HUES6 (cell line): Measurements from ENCODE around the gene COPS9.

Source experiments
- H3K27ac ChIP-seq: 2 replicates; pipeline ENCODE4 v1.7.0; 2013; ENCODE audit warnings: low read depth, mild to moderate bottlenecking, low read length, inconsistent platforms
- H3K27me3 ChIP-seq: 2 replicates; pipeline ENCODE4 v1.6.1; 2013; ENCODE audit warnings: low read length; ENCODE audit not compliant: control insufficient read depth, insufficient read depth
- H3K36me3 ChIP-seq: 2 replicates; pipeline ENCODE4 v1.6.1; 2013; ENCODE audit warnings: low read length; ENCODE audit not compliant: control insufficient read depth, insufficient read depth
- H3K4me1 ChIP-seq: 2 replicates; pipeline ENCODE4 v1.6.1; 2013; ENCODE audit warnings: low read length; ENCODE audit not compliant: control insufficient read depth, insufficient read depth
- H3K4me3 ChIP-seq: 2 replicates; pipeline ENCODE4 v1.5.1; 2013; ENCODE audit warnings: low read depth, low read length
- H3K9ac ChIP-seq: one replicate; pipeline ENCODE4 v1.6.1; 2013; ENCODE audit warnings: mild to moderate bottlenecking, low read length
- H3K9me3 ChIP-seq: 2 replicates; pipeline ENCODE4 v1.6.1; 2013; ENCODE audit warnings: low read depth, low read length; ENCODE audit not compliant: control insufficient read depth, insufficient read depth

The COPS9 gene

GRCh38 chr2:240146627-240147278 lies 10.6 kb upstream of the COPS9 start:
- no peaks in the 10 kb centered on the region for H3K36me3 ChIP-seq
- H3K27ac ChIP-seq: no peak overlapping the region
- H3K27me3 ChIP-seq: peaks cover 1% of the 10 kb centered on the region; the same call in 1 of the 2 replicates
- H3K4me3 ChIP-seq: no peak overlapping the region
- H3K9me3 ChIP-seq: peaks cover 6% of the 10 kb centered on the region; the same call in 1 of the 2 replicates
- H3K4me1 ChIP-seq: peaks cover 7% of the 10 kb centered on the region; the same call in 1 of the 2 replicates
- no peak overlapping the region for H3K9ac ChIP-seq

GRCh38 chr2:240146141-240146561 lies 10.0 kb upstream of the COPS9 start:
- Histone ChIP-seq H3K9ac (no peak overlapping the region), H3K27ac (no peak overlapping the region), H3K9me3 (peaks cover 6% of the 10 kb centered on the region; the same call in 1 of the 2 replicates), H3K36me3 (no peaks in the 10 kb centered on the region), H3K4me3 (no peak overlapping the region), H3K4me1 (peaks cover 7% of the 10 kb centered on the region; the same call in 1 of the 2 replicates), H3K27me3 (no peaks in the 10 kb centered on the region; the same call in 1 of the 2 replicates)

GRCh38 chr2:240145461-240145860 lies 9.4 kb upstream of the COPS9 start:
- Histone ChIP-seq H3K4me1 (peaks cover 8% of the 10 kb centered on the region; the same call in 1 of the 2 replicates), H3K36me3 (no peaks in the 10 kb centered on the region), H3K4me3 (no peak overlapping the region), H3K9ac (no peak overlapping the region), H3K27me3 (no peaks in the 10 kb centered on the region; the same call in 1 of the 2 replicates), H3K9me3 (peaks cover 6% of the 10 kb centered on the region; the same call in 1 of the 2 replicates), H3K27ac (no peak overlapping the region)

DNA sequence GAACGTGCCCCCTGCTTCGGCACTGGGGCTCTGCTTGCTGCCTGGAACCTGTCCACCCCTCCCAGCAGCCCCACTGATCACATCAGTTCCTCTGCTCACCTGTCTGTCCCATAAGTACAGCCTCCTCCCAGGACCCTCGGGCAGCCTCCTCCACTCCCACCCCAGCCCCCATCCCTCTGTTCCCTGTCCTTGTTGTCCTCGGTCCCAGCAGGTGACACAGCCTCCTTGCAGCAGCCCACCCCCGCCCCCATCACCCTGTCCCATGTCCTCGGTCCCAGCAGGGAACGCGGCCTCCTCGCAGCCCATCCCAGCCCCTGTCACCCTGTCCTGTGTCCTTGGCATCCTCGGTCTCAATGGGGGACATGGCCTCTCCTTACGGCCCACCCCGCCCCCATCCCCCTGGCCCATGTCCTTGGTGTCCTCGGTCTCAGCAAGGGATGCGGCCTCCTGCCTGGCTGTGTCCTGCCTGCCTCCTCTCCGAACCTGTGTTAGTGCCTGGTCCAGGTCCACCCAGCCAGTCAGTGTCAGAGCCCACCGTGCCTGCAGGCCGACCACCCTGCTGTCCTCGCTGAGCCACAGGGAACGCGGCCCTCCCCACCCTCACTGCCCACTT lies 8.7 kb upstream of the COPS9 start:
- Histone ChIP-seq H3K4me3 (no peak overlapping the region), H3K27me3 (no peaks in the 10 kb centered on the region; the same call in 1 of the 2 replicates), H3K27ac (no peak overlapping the region), H3K9ac (no peak overlapping the region), H3K4me1 (peaks cover 15% of the 10 kb centered on the region), H3K9me3 (peaks cover 6% of the 10 kb centered on the region; the same call in 1 of the 2 replicates), H3K36me3 (no peaks in the 10 kb centered on the region)

- peaks cover 6% of the 10 kb centered on the region; the same call in 1 of the 2 replicates for H3K9me3 ChIP-seq
- H3K36me3 ChIP-seq: no peaks in the 10 kb centered on the region
- no peaks in the 10 kb centered on the region; the same call in 1 of the 2 replicates for H3K27me3 ChIP-seq
- no peak overlapping the region for H3K9ac ChIP-seq
- H3K4me1 ChIP-seq: peaks cover 21% of the 10 kb centered on the region
- no peak overlapping the region for H3K4me3 ChIP-seq
- H3K27ac ChIP-seq: no peak overlapping the region
Observed at GRCh38 chr2:240143801-240144648, 7.9 kb upstream of the COPS9 start.

DNA sequence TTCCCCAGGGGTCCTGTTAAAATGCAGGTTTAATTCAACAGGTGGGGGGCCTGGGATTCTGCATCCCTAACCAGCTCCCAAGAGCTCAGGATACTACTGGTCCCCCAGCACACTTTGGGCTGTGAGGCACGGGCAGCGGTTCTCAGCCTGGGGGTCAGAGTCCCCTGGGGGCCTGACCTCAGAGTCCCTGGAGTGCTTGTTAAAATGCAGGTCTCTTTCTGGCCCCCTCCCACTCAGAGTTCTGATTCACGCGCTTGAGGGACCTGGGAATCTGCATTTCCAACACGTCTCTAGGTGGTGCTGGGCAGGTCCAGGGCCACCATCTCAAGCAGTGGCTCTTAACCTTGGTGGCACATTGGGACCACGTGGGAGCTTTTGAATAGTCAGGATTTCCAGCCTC lies 7.2 kb upstream of the COPS9 start:
- Histone ChIP-seq H3K36me3 (no peaks in the 10 kb centered on the region), H3K4me1 (peaks cover 21% of the 10 kb centered on the region), H3K4me3 (no peak overlapping the region), H3K9ac (no peak overlapping the region), H3K27me3 (peaks cover under 1% of the 10 kb centered on the region; the same call in 1 of the 2 replicates), H3K27ac (no peak overlapping the region), H3K9me3 (peaks cover 6% of the 10 kb centered on the region; the same call in 1 of the 2 replicates)

DNA sequence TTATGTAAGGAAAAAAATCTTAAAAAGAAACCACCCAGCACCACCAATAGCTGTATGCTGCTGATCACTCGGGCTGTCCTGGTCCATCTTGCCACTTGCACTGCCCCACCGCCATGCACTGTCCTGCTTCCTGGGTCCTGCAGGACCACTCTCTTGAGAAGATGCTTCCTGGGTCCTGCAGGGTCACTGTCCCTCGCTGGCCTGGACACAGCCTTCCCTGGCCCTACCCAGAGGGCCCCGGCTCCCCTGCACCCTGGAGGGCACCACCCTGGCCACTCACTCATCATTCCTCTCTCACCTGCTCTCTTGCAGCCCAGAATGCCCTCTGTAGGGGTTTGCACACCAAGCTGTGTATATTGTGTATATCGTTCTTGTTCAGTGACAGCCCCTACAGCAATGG lies 6.8 kb upstream of the COPS9 start:
- Histone ChIP-seq H3K27me3 (peaks cover 5% of the 10 kb centered on the region; the same call in 1 of the 2 replicates), H3K4me1 (peaks cover 21% of the 10 kb centered on the region), H3K9me3 (peaks cover 6% of the 10 kb centered on the region; the same call in 1 of the 2 replicates), H3K9ac (no peak overlapping the region), H3K27ac (no peak overlapping the region), H3K36me3 (no peaks in the 10 kb centered on the region), H3K4me3 (no peak overlapping the region)

DNA sequence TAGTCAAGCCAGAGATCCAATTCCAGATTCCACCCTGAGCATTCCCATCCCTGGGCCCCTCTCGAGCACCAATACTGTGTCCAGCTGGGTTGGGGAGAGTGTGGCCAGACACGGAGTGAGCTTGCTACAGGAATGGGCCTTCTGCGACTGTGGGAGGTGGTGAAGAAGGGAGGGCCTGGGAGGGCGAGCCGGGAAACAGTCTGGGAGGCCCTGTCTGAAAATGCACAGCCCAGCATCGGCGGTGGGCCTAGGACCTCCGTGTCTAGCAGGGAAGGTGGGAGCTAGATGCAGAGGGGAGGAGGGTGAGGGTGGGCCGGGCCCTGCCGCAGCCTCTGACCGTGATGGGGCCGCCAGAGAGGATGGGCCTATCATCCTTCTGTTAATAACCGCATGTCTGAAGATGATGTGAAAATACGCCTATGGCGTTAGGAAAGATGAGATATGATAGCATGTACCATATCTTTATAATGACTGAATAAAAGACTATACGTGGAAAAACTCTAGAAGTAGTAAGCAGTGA lies 6.2 kb upstream of the COPS9 start:
- H3K27ac ChIP-seq: no peak overlapping the region
- H3K9ac ChIP-seq: no peak overlapping the region
- no peak overlapping the region for H3K4me3 ChIP-seq
- no peaks in the 10 kb centered on the region for H3K36me3 ChIP-seq
- H3K4me1 ChIP-seq: peaks cover 21% of the 10 kb centered on the region
- peaks cover under 1% of the 10 kb centered on the region; the same call in 1 of the 2 replicates for H3K9me3 ChIP-seq
- H3K27me3 ChIP-seq: peaks cover 10% of the 10 kb centered on the region; the same call in 1 of the 2 replicates

GRCh38 chr2:240141736-240142135 lies 5.6 kb upstream of the COPS9 start:
- Histone ChIP-seq H3K9me3 (no peaks in the 10 kb centered on the region), H3K36me3 (no peaks in the 10 kb centered on the region), H3K4me3 (no peak overlapping the region), H3K4me1 (peaks cover 21% of the 10 kb centered on the region), H3K27me3 (peaks cover 16% of the 10 kb centered on the region; the same call in 1 of the 2 replicates), H3K27ac (no peak overlapping the region), H3K9ac (no peak overlapping the region)

DNA sequence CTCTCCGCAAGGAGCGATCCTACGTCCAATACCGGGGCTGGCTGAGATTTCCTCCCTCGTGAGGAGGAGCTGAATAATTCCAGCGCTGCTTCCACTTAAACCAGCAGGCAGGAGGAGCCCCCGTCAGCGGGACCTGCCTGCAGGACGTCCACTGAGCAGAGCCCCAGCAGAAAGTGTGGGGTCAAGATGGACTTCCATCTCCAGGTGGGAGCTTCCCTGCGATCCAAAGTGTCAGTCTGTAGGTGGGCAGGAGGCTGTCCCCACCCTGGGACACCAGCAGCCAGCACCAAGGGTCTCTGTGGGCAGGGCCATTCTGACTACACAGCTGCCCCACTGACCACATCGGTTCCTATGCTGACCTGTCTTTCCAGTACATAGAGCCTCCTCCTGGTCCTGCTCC lies 4.8 kb upstream of the COPS9 start:
- H3K27me3 ChIP-seq: peaks cover 17% of the 10 kb centered on the region; the same call in 1 of the 2 replicates
- no peak overlapping the region for H3K27ac ChIP-seq
- H3K9ac ChIP-seq: no peak overlapping the region
- H3K4me1 ChIP-seq: peaks cover 21% of the 10 kb centered on the region
- H3K4me3 ChIP-seq: no peak overlapping the region
- no peaks in the 10 kb centered on the region for H3K9me3 ChIP-seq
- H3K36me3 ChIP-seq: no peaks in the 10 kb centered on the region
